ENCODE results near the gene PHF14. TPM values are rescaled to one million over a fixed set of nuclear protein-coding genes. Genes with fewer than 3 reads are reported as not detected.

Gene PHF14
- polyA plus RNA-seq, 1 donor, result 31.6 TPM

GRCh38 chr7:11170863-11171568 lies 197.3 kb downstream of the PHF14 start:
- DNase-seq, result no peak
- Histone ChIP-seq H3K4me1 (ENCODE audit: control insufficient read depth, insufficient read depth, low read length) (no peaks in the 10 kb centered on the region), H3K9me3 (ENCODE audit: control insufficient read depth, low read depth, low read length) (no peaks in the 10 kb centered on the region), H3K4me3 (ENCODE audit: low read length) (no peak overlapping the region), H3K27me3 (ENCODE audit: control insufficient read depth, insufficient read depth, low read length) (no peaks in the 10 kb centered on the region), H3K27ac (ENCODE audit: low read length) (no peak overlapping the region), H3K36me3 (ENCODE audit: control insufficient read depth, insufficient read depth, low read length) (peaks cover 3% of the 10 kb centered on the region)
- WGBS (ENCODE audit: insufficient coverage, low lambda C conversion rate), result 100% methylated on average over 1 of the region's 4 CpGs

GRCh38 chr7:11171569-11172192 lies 198.0 kb downstream of the PHF14 start:
- DNase-seq, result no peak
- Histone ChIP-seq H3K27ac (ENCODE audit: low read length) (no peak overlapping the region), H3K9me3 (ENCODE audit: control insufficient read depth, low read depth, low read length) (no peaks in the 10 kb centered on the region), H3K27me3 (ENCODE audit: control insufficient read depth, insufficient read depth, low read length) (no peaks in the 10 kb centered on the region), H3K4me3 (ENCODE audit: low read length) (no peak overlapping the region), H3K36me3 (ENCODE audit: control insufficient read depth, insufficient read depth, low read length) (peaks cover 3% of the 10 kb centered on the region), H3K4me1 (ENCODE audit: control insufficient read depth, insufficient read depth, low read length) (no peaks in the 10 kb centered on the region)
- WGBS (ENCODE audit: insufficient coverage, low lambda C conversion rate), result no CpG with 5 or more reads among the region's 5 CpGs

DNA sequence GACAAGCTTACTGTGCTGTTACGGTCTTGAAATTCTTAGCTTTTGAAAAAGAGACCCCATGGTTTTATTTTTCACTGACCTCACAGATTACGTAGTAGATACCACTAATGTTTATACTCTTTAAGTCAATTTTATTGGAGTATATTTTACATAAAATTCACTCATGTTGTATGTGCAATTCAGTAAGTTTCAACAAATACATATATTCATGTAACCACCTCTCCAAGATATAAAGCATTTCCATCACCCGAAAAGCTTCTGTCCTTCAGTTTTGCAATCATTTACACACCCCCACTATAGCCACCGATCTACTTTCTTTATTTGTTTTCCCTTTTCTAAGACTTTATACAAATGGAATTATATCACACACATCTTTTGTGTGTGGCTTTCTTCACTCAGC lies 199.2 kb downstream of the PHF14 start:
- DNase-seq, result no peak
- peaks cover 3% of the 10 kb centered on the region for H3K36me3 ChIP-seq (ENCODE audit: control insufficient read depth, insufficient read depth, low read length)
- H3K27ac ChIP-seq (ENCODE audit: low read length), result no peak overlapping the region
- H3K4me1 ChIP-seq (ENCODE audit: control insufficient read depth, insufficient read depth, low read length), result no peaks in the 10 kb centered on the region
- H3K27me3 ChIP-seq (ENCODE audit: control insufficient read depth, insufficient read depth, low read length), result no peaks in the 10 kb centered on the region
- 100% methylated on average over 3 of the region's 4 CpGs for WGBS (ENCODE audit: insufficient coverage, low lambda C conversion rate)
- H3K4me3 ChIP-seq (ENCODE audit: low read length), result no peak overlapping the region
- H3K9me3 ChIP-seq (ENCODE audit: control insufficient read depth, low read depth, low read length), result no peaks in the 10 kb centered on the region

DNA sequence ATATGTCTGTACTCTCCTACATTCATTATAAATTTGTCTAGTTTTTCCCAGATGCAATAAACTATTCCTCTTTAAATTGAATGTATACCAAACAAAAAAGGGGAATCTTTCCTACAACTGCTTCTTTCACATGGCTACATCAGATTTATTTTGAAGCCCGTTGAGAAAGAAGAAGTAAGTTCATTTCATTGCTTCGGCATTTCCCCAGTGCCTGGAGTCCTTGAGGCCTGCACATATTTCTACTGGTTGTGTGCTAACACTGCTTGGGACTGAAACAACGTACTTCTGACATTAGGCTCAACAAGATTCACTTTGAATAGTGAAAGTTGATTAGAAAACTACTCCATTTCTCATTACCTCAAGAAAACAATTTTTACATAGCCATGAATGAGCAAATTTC lies 201.7 kb downstream of the PHF14 start:
- Histone ChIP-seq H3K27ac (ENCODE audit: low read length) (no peak overlapping the region), H3K36me3 (ENCODE audit: control insufficient read depth, insufficient read depth, low read length) (no peaks in the 10 kb centered on the region), H3K4me1 (ENCODE audit: control insufficient read depth, insufficient read depth, low read length) (no peaks in the 10 kb centered on the region), H3K4me3 (ENCODE audit: low read length) (no peak overlapping the region), H3K9me3 (ENCODE audit: control insufficient read depth, low read depth, low read length) (no peaks in the 10 kb centered on the region), H3K27me3 (ENCODE audit: control insufficient read depth, insufficient read depth, low read length) (no peaks in the 10 kb centered on the region)
- WGBS (ENCODE audit: insufficient coverage, low lambda C conversion rate), result no CpG with 5 or more reads among the region's 3 CpGs
- peak in 1 of 2 donors; percentile 60 for DNase-seq

- no peak overlapping the region for H3K4me3 ChIP-seq (ENCODE audit: low read length)
- DNase-seq, result no peak
- WGBS (ENCODE audit: insufficient coverage, low lambda C conversion rate), result 20% methylated on average over 2 of the region's 3 CpGs
- H3K27ac ChIP-seq (ENCODE audit: low read length), result no peak overlapping the region
- no peaks in the 10 kb centered on the region for H3K4me1 ChIP-seq (ENCODE audit: control insufficient read depth, insufficient read depth, low read length)
- no peaks in the 10 kb centered on the region for H3K9me3 ChIP-seq (ENCODE audit: control insufficient read depth, low read depth, low read length)
- H3K27me3 ChIP-seq (ENCODE audit: control insufficient read depth, insufficient read depth, low read length), result no peaks in the 10 kb centered on the region
- H3K36me3 ChIP-seq (ENCODE audit: control insufficient read depth, insufficient read depth, low read length), result no peaks in the 10 kb centered on the region
These were observed 202.2 kb downstream of the PHF14 start for GRCh38 chr7:11175887-11176286.

DNA sequence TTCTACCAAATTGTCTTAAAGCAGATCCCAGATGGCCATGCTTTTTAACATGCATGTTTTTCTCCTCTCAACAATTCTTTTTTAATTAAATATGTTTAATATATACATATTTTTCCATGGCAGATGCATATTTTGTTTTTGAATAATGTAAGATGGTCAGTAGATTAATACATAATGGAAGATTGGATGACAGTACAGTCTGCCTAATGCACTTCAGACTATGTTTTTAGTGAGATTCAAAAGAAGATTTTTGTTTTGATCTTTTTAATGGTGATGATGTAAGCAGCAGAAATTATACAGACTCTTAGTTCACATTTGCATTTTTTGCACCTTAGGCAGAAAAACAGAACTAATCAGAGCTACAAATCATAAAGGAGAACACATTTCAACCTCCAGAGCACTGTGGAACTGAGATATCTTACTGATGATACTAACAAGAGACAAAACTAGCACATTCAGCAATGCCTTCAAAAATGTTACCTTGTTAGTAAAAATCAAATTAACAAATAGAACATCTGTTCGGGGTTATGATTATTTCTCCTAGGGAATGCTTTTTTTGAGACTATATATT lies 203.4 kb downstream of the PHF14 start:
- H3K9me3 ChIP-seq (ENCODE audit: control insufficient read depth, low read depth, low read length), result no peaks in the 10 kb centered on the region
- H3K27me3 ChIP-seq (ENCODE audit: control insufficient read depth, insufficient read depth, low read length), result no peaks in the 10 kb centered on the region
- H3K27ac ChIP-seq (ENCODE audit: low read length), result no peak overlapping the region
- H3K4me3 ChIP-seq (ENCODE audit: low read length), result no peak overlapping the region
- no peak for DNase-seq
- WGBS (ENCODE audit: insufficient coverage, low lambda C conversion rate), result 100% methylated on average over 1 of the region's 1 CpG
- no peaks in the 10 kb centered on the region for H3K4me1 ChIP-seq (ENCODE audit: control insufficient read depth, insufficient read depth, low read length)
- no peaks in the 10 kb centered on the region for H3K36me3 ChIP-seq (ENCODE audit: control insufficient read depth, insufficient read depth, low read length)

- Histone ChIP-seq H3K4me3 (ENCODE audit: low read length) (no peak overlapping the region), H3K27me3 (ENCODE audit: control insufficient read depth, insufficient read depth, low read length) (no peaks in the 10 kb centered on the region), H3K27ac (ENCODE audit: low read length) (no peak overlapping the region), H3K9me3 (ENCODE audit: control insufficient read depth, low read depth, low read length) (no peaks in the 10 kb centered on the region), H3K36me3 (ENCODE audit: control insufficient read depth, insufficient read depth, low read length) (no peaks in the 10 kb centered on the region), H3K4me1 (ENCODE audit: control insufficient read depth, insufficient read depth, low read length) (no peaks in the 10 kb centered on the region)
- no peak for DNase-seq
- 80% methylated on average over 1 of the region's 3 CpGs for WGBS (ENCODE audit: insufficient coverage, low lambda C conversion rate)
These were observed 204.1 kb downstream of the PHF14 start for GRCh38 chr7:11177793-11178192.

DNA sequence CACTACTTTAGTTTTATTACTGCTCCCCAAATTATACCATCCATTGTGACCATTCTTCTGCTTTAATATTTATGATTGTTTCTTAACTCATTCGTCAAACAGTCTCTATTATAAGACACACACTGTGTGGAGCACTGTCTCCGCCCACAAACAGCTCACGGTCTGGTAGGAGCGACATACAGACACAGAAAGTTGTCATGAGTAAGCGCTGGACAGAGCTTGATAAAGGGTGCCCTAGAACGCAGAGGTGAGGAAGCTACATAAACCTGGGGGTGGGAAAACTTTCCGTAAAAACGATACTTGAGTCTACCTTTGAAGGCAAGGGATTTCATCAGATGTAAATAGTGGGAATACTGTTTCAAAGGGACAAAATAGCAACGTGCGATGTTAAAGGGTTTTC lies 207.9 kb downstream of the PHF14 start:
- DNase-seq, result no peak
- Histone ChIP-seq H3K9me3 (ENCODE audit: control insufficient read depth, low read depth, low read length) (no peaks in the 10 kb centered on the region), H3K36me3 (ENCODE audit: control insufficient read depth, insufficient read depth, low read length) (no peaks in the 10 kb centered on the region), H3K27me3 (ENCODE audit: control insufficient read depth, insufficient read depth, low read length) (no peaks in the 10 kb centered on the region), H3K27ac (ENCODE audit: low read length) (no peak overlapping the region), H3K4me1 (ENCODE audit: control insufficient read depth, insufficient read depth, low read length) (no peaks in the 10 kb centered on the region), H3K4me3 (ENCODE audit: low read length) (no peak overlapping the region)
- WGBS (ENCODE audit: insufficient coverage, low lambda C conversion rate), result 53% methylated on average over 4 of the region's 10 CpGs

DNA sequence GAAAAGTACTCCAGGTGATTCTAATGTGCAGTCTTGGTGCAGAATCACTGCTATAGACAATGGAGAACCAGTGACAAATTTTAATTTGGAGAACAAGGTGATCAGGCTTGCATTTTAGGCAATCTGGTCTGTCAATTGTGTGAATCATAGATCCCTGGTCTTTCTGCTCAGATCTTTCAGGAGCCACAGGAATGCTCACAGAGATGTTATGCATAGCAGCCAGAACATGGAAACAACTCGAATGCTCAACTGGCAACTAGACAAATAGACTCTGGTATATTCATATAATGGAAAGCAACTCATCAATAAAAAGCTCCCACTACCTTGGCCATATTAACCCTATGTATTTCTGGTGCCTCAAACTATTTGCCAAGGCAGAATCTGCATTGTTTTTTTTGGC lies 209.1 kb downstream of the PHF14 start:
- Histone ChIP-seq H3K4me3 (ENCODE audit: low read length) (no peak overlapping the region), H3K27me3 (ENCODE audit: control insufficient read depth, insufficient read depth, low read length) (no peaks in the 10 kb centered on the region), H3K4me1 (ENCODE audit: control insufficient read depth, insufficient read depth, low read length) (no peaks in the 10 kb centered on the region), H3K9me3 (ENCODE audit: control insufficient read depth, low read depth, low read length) (no peaks in the 10 kb centered on the region), H3K36me3 (ENCODE audit: control insufficient read depth, insufficient read depth, low read length) (no peaks in the 10 kb centered on the region), H3K27ac (ENCODE audit: low read length) (no peak overlapping the region)
- DNase-seq, result no peak
- WGBS (ENCODE audit: insufficient coverage, low lambda C conversion rate), result no CpG with 5 or more reads among the region's 1 CpG

GRCh38 chr7:11185179-11185815 lies 211.6 kb downstream of the PHF14 start:
- H3K36me3 ChIP-seq (ENCODE audit: control insufficient read depth, insufficient read depth, low read length), result no peaks in the 10 kb centered on the region
- H3K4me3 ChIP-seq (ENCODE audit: low read length), result no peak overlapping the region
- 100% methylated on average over 1 of the region's 4 CpGs for WGBS (ENCODE audit: insufficient coverage, low lambda C conversion rate)
- no peaks in the 10 kb centered on the region for H3K27me3 ChIP-seq (ENCODE audit: control insufficient read depth, insufficient read depth, low read length)
- no peak for DNase-seq
- no peak overlapping the region for H3K27ac ChIP-seq (ENCODE audit: low read length)
- H3K9me3 ChIP-seq (ENCODE audit: control insufficient read depth, low read depth, low read length), result no peaks in the 10 kb centered on the region
- H3K4me1 ChIP-seq (ENCODE audit: control insufficient read depth, insufficient read depth, low read length), result no peaks in the 10 kb centered on the region

Data from large intestine (tissue), 3 donors.